Liver (tissue), 9 donors: ENCODE measurements around the gene PEBP1. TPM values are rescaled to one million over a fixed set of nuclear protein-coding genes. Genes with fewer than 3 reads are reported as not detected.

ENCODE experiments used
- DNase-seq: peaks from one replicate; pipeline ENCODE4 v3.0.0-alpha.2; 2017; ENCODE audit warnings: low spot score
- H3K27ac ChIP-seq, 2 donors: one replicate each; pipeline ENCODE4 v1.7.0; 2013; ENCODE audit warnings: inconsistent platforms in 2 of 2, low read length in 2 of 2, control low read depth in 1 of 2, low read depth in 1 of 2, mild to moderate bottlenecking in 1 of 2
- H3K27me3 ChIP-seq, 4 donors: one replicate each; pipeline versions ENCODE4 v1.6.1 to v1.7.0; 2013; ENCODE audit warnings: low read length in 3 of 4, inconsistent platforms in 1 of 4, mild to moderate bottlenecking in 1 of 4, moderate library complexity in 1 of 4; ENCODE audit not compliant: control insufficient read depth in 4 of 4, insufficient read depth in 4 of 4
- H3K36me3 ChIP-seq, 4 donors: one replicate each; pipeline versions ENCODE4 v1.6.1 to v1.7.0; 2013; ENCODE audit warnings: low read length in 3 of 4, mild to moderate bottlenecking in 3 of 4, low read depth in 1 of 4, moderate library complexity in 1 of 4; ENCODE audit not compliant: control insufficient read depth in 4 of 4, insufficient read depth in 3 of 4
- H3K4me1 ChIP-seq, 4 donors: one replicate each; pipeline versions ENCODE4 v1.6.1 to v1.7.0; 2013; ENCODE audit warnings: low read length in 3 of 4, mild to moderate bottlenecking in 3 of 4, moderate library complexity in 1 of 4; ENCODE audit not compliant: control insufficient read depth in 4 of 4, insufficient read depth in 4 of 4
- H3K4me3 ChIP-seq, 3 donors: one replicate each; pipeline versions ENCODE4 v1.6.1 to v1.7.0; 2013; ENCODE audit warnings: low read length in 3 of 3, control low read depth in 1 of 3, low read depth in 1 of 3, mild to moderate bottlenecking in 1 of 3
- H3K9ac ChIP-seq, 2 donors: one replicate each; pipeline ENCODE4 v1.7.0; 2013; ENCODE audit warnings: low read length in 2 of 2, mild to moderate bottlenecking in 2 of 2, moderate library complexity in 2 of 2, control low read depth in 1 of 2, low read depth in 1 of 2
- H3K9me3 ChIP-seq, 4 donors: one replicate each; pipeline versions ENCODE4 v1.6.1 to v1.7.0; 2013; ENCODE audit warnings: low read length in 3 of 4; ENCODE audit not compliant: control insufficient read depth in 4 of 4
- EGR1 ChIP-seq, 2 donors: IDR thresholded peaks; 2 replicates each; pipeline ENCODE4 v1.6.1; 2016 to 2018; ENCODE audit warnings: antibody characterized with exemption in 2 of 2, low read depth in 2 of 2
- FOXA1 ChIP-seq: IDR thresholded peaks from 2 replicates; pipeline ENCODE4 v1.6.1; 2016; ENCODE audit warnings: antibody characterized with exemption
- FOXA2 ChIP-seq: IDR thresholded peaks from 2 replicates; pipeline ENCODE4 v1.6.1; 2016; ENCODE audit warnings: antibody characterized with exemption
- HNF4A ChIP-seq, 2 donors: conservative IDR thresholded peaks; 2 replicates each; pipeline ENCODE4 v1.6.1; 2016; ENCODE audit warnings: antibody characterized with exemption in 2 of 2, mild to moderate bottlenecking in 2 of 2
- HNF4G ChIP-seq: IDR thresholded peaks from 2 replicates; pipeline ENCODE4 v1.6.1; 2016; ENCODE audit warnings: antibody characterized with exemption
- NR2F2 ChIP-seq: IDR thresholded peaks from 2 replicates; pipeline ENCODE4 v1.6.1; 2016; ENCODE audit warnings: antibody characterized with exemption
- RAD21 ChIP-seq, 2 donors: IDR thresholded peaks; 2 replicates each; pipeline ENCODE4 v1.6.1; 2016; ENCODE audit warnings: antibody characterized with exemption in 2 of 2, mild to moderate bottlenecking in 2 of 2
- RXRA ChIP-seq, 2 donors: IDR thresholded peaks; 2 replicates each; pipeline ENCODE4 v1.6.1; 2017 to 2018; ENCODE audit warnings: antibody characterized with exemption in 2 of 2, mild to moderate bottlenecking in 1 of 2
- YY1 ChIP-seq: IDR thresholded peaks from 2 replicates; pipeline ENCODE4 v1.6.1; 2016; ENCODE audit warnings: antibody characterized with exemption, mild to moderate bottlenecking
- polyA plus RNA-seq, 2 donors: library from polyadenylated mRNA; stranded (reverse) in 1 of 2; unstranded in 1 of 2; fragments of 200-250 nt in 1 of 2; fragments of >200 nt in 1 of 2; fragmentation: Nextera tagmentation in 1 of 2; extraction: Ambion mirVana in 1 of 2; gene quantifications; one replicate each; pipeline versions ENCODE4 v1.2.1 to v1.2.3, GENCODE V29; 2013 to 2015
- total RNA-seq, 2 donors: library from RNA; depleted of rRNA; stranded (reverse); fragments of >200 nt; gene quantifications; one replicate each; pipeline ENCODE4 v1.2.3, GENCODE V29; 2014
- TF ChIP-seq, protein P1 (sequence below): IDR thresholded peaks from 2 replicates; pipeline ENCODE4 v1.6.1; 2016; ENCODE audit warnings: antibody characterized with exemption, mild to moderate bottlenecking
- TF ChIP-seq, protein P2 (sequence below): IDR thresholded peaks from 2 replicates; pipeline ENCODE4 v1.6.1; 2016; ENCODE audit warnings: antibody characterized with exemption
- donor health status: healthy.
- donor health status: healthy.
- donor health status: healthy.
- donor health status: healthy.
- donor health status: healthy.

PEBP1 gene
- total and polyA plus RNA-seq, 4 donors, result 478 to 1,937 (median 635) TPM

- TF ChIP-seq, protein P1, sequence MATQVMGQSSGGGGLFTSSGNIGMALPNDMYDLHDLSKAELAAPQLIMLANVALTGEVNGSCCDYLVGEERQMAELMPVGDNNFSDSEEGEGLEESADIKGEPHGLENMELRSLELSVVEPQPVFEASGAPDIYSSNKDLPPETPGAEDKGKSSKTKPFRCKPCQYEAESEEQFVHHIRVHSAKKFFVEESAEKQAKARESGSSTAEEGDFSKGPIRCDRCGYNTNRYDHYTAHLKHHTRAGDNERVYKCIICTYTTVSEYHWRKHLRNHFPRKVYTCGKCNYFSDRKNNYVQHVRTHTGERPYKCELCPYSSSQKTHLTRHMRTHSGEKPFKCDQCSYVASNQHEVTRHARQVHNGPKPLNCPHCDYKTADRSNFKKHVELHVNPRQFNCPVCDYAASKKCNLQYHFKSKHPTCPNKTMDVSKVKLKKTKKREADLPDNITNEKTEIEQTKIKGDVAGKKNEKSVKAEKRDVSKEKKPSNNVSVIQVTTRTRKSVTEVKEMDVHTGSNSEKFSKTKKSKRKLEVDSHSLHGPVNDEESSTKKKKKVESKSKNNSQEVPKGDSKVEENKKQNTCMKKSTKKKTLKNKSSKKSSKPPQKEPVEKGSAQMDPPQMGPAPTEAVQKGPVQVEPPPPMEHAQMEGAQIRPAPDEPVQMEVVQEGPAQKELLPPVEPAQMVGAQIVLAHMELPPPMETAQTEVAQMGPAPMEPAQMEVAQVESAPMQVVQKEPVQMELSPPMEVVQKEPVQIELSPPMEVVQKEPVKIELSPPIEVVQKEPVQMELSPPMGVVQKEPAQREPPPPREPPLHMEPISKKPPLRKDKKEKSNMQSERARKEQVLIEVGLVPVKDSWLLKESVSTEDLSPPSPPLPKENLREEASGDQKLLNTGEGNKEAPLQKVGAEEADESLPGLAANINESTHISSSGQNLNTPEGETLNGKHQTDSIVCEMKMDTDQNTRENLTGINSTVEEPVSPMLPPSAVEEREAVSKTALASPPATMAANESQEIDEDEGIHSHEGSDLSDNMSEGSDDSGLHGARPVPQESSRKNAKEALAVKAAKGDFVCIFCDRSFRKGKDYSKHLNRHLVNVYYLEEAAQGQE, result no peak
- TF ChIP-seq RAD21 (IDR thresholded peaks at IDR 0.05) (no peak), FOXA2 (no peak), RXRA (IDR thresholded peaks at IDR 0.05) (no peak)
These were observed 40.0 kb downstream of the PEBP1 start (continued) for GRCh38 chr12:118175823-118176447.

DNA sequence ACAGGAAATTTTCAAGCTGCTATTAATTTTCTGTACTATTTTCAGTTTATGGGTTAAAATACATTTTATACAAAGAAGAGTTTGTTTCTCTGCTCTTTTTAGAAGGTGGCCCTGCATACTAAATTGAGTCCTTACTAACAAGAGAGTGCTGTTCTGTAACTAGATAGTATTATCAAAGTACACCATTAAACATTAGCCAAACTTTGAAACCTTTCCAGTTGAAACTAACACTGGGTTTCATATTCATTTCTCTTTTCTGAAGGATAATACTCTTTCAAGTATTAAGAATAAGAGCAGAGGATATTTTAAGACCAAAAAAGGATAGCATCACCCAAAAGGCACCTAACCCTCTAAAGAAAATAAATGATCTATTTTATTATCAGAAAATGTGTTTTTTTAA is 47.2 kb downstream of the PEBP1 start:
- Histone ChIP-seq H3K27me3 (no peaks in the 10 kb centered on the region), H3K4me3 (no peak overlapping the region), H3K27ac (peak overlapping the region; percentile 54 to 56), H3K4me1 (peaks cover 1 to 15% (median 8%) of the 10 kb centered on the region in 4 donors), H3K9ac (peak overlapping the region in 1 of 2 donors; percentile 48), H3K9me3 (no peaks in the 10 kb centered on the region), H3K36me3 (peaks cover 0 to 8% (median 5%) of the 10 kb centered on the region in 4 donors)
- DNase-seq, result no peak
- TF ChIP-seq HNF4A (conservative IDR thresholded peaks at IDR 0.05) (peak in 1 of 2 donors; percentile 27), HNF4G (no peak), FOXA1 (no peak)
- TF ChIP-seq, protein P2, sequence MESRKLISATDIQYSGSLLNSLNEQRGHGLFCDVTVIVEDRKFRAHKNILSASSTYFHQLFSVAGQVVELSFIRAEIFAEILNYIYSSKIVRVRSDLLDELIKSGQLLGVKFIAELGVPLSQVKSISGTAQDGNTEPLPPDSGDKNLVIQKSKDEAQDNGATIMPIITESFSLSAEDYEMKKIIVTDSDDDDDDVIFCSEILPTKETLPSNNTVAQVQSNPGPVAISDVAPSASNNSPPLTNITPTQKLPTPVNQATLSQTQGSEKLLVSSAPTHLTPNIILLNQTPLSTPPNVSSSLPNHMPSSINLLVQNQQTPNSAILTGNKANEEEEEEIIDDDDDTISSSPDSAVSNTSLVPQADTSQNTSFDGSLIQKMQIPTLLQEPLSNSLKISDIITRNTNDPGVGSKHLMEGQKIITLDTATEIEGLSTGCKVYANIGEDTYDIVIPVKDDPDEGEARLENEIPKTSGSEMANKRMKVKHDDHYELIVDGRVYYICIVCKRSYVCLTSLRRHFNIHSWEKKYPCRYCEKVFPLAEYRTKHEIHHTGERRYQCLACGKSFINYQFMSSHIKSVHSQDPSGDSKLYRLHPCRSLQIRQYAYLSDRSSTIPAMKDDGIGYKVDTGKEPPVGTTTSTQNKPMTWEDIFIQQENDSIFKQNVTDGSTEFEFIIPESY, result peak; percentile 12

GRCh38 chr12:118183711-118184110 is 47.8 kb downstream of the PEBP1 start:
- no peak for DNase-seq
- Histone ChIP-seq H3K9me3 (no peaks in the 10 kb centered on the region), H3K27me3 (no peaks in the 10 kb centered on the region), H3K27ac (peak overlapping the region; percentile 51 to 56), H3K4me3 (no peak overlapping the region), H3K36me3 (peaks cover 0 to 9% (median 6%) of the 10 kb centered on the region in 4 donors), H3K4me1 (peaks cover 1 to 15% (median 8%) of the 10 kb centered on the region in 4 donors), H3K9ac (no peak overlapping the region)
- TF ChIP-seq, protein P2, result no peak
- no peak for TF ChIP-seq YY1
- TF ChIP-seq HNF4A (conservative IDR thresholded peaks at IDR 0.05), result no peak
- no peak for TF ChIP-seq EGR1 (IDR thresholded peaks at IDR 0.05; ENCODE audit: low read depth in 2 of 2)
- no peak for TF ChIP-seq NR2F2
